Measurements from ENCODE around the gene PLN.

Gene PLN

DNA sequence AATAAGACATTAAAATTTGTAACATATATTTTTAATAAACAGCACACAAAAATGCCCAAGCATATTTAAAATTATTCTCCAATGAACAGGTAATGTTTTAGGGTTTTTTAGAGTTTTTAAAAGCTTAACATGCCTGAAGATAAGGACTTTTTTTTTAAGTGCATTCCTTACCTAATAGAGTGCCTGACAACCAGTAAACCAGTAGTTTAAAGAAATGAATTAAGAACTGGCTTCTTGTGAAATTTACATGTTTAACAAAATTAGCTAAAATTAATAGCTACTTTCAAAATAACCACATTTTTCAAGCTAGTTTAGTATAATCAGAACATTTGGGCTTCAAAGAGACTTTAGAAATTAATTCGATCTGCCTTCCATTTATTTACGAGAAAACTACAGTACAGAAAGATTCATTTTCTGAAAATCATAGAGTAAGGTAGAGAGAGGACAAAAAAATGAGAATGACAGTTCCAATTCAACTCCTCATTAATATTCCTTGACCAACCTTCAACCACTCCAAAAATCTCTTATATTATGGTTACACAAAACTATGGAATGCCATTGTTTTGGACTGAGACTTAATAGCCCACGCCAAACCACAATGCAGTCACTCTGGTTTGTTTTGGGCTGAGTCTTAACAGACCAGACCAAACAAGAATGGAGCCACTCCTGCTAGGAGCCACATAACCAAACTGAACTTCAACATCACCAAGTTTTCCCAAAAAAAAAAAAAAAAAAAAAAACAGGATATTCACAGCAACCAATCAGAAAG, 5.7 kb upstream of the PLN start:
- H3K9ac ChIP-seq (ENCODE audit: low read depth, low read length): no peak overlapping the region
- no peak overlapping the region for H3K4me2 ChIP-seq (ENCODE audit: low read length)
- no peaks in the 10 kb centered on the region for H3K36me3 ChIP-seq (ENCODE audit: insufficient read depth, low read length)
- H3K9me3 ChIP-seq (replicated peaks; ENCODE audit: low read length): no peaks in the 10 kb centered on the region
- H3K4me3 ChIP-seq (ENCODE audit: low read length): no peak overlapping the region
- peaks cover 10% of the 10 kb centered on the region for H3K4me1 ChIP-seq (ENCODE audit: control insufficient read depth, insufficient read depth, low read length)
- H3K27me3 ChIP-seq (ENCODE audit: control insufficient read depth, insufficient read depth, low read length): no peaks in the 10 kb centered on the region

DNA sequence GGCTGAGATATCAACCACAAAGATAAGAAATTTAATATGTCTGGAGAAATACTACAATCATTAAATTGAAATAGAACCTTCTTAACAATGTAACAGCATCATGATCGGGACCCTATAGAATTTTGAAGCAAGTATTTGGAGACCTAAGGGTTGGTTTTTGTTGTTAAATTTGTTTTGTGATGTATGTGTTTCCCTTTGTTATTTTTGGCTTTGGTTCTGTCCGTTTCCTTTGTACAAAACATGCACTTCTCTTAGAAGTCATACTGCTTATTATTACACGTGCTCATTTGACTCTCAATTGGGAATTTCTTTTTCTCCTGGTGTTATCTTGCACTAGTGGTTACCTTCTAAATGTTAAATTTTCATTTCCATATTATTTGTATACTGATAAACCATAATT, 4.0 kb upstream of the PLN start:
- no peaks in the 10 kb centered on the region for H3K36me3 ChIP-seq (ENCODE audit: insufficient read depth, low read length)
- no peak overlapping the region for H3K9ac ChIP-seq (ENCODE audit: low read depth, low read length)
- H3K4me2 ChIP-seq (ENCODE audit: low read length): no peak overlapping the region
- peaks cover 10% of the 10 kb centered on the region for H3K4me1 ChIP-seq (ENCODE audit: control insufficient read depth, insufficient read depth, low read length)
- no peaks in the 10 kb centered on the region for H3K9me3 ChIP-seq (replicated peaks; ENCODE audit: low read length)
- H3K4me3 ChIP-seq (ENCODE audit: low read length): no peak overlapping the region
- no peaks in the 10 kb centered on the region for H3K27me3 ChIP-seq (ENCODE audit: control insufficient read depth, insufficient read depth, low read length)

DNA sequence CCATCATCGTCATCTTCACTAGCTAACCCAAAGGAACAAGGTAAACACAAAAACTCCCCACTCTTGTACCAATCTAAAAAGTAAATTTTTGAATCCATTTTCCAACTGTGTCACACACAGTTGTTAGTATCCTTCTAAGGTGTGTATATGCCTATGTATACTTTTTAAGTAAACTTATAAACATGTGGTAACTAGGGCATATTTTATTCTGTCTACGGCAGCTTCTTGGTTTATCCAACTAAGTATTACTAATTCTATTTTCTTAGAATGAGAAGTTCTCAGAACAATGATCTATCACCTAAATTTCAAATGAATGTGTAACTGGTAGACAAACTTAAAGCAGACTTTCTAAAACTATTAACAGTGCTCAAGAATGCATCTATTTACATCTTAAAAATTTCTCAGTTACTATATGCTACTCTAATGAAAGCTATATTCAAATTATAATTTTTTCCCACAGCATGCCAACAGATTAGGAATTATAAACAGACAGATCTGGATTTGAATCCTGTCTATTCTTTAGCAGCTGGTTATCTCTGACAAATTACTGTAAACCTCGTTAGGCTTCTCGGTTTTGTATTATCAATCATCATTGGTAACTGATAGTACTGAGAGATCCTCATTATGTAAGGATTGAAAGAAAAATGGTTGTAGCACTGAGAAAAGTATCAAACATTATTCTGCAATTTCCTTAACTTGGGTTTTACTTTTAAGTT, 1.8 kb upstream of the PLN start:
- H3K9me3 ChIP-seq (replicated peaks; ENCODE audit: low read length): no peaks in the 10 kb centered on the region
- peaks cover 12% of the 10 kb centered on the region for H3K4me1 ChIP-seq (ENCODE audit: control insufficient read depth, insufficient read depth, low read length)
- H3K9ac ChIP-seq (ENCODE audit: low read depth, low read length): no peak overlapping the region
- no peaks in the 10 kb centered on the region for H3K27me3 ChIP-seq (ENCODE audit: control insufficient read depth, insufficient read depth, low read length)
- H3K36me3 ChIP-seq (ENCODE audit: insufficient read depth, low read length): no peaks in the 10 kb centered on the region
- H3K4me3 ChIP-seq (ENCODE audit: low read length): no peak overlapping the region
- H3K4me2 ChIP-seq (ENCODE audit: low read length): no peak overlapping the region

DNA sequence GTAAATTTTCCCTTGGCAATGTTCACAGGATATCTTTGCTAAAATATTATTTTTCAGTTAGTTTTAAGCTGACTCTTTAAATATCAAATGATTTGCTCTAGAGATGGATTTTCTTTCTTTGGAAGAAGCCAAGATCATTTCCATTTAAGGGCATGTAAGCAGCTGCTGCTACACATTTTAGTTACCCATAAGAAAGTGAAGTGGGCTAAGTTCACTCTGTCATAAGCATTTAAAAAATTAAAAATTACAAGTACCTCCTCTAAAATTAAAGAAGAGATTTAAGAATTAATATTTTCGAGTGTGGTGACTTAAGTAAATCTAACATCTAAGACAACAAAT, 1.2 kb upstream of the PLN start:
- no peak overlapping the region for H3K4me2 ChIP-seq (ENCODE audit: low read length)
- no peak overlapping the region for H3K4me3 ChIP-seq (ENCODE audit: low read length)
- no peaks in the 10 kb centered on the region for H3K36me3 ChIP-seq (ENCODE audit: insufficient read depth, low read length)
- H3K27me3 ChIP-seq (ENCODE audit: control insufficient read depth, insufficient read depth, low read length): no peaks in the 10 kb centered on the region
- H3K9me3 ChIP-seq (replicated peaks; ENCODE audit: low read length): no peaks in the 10 kb centered on the region
- H3K4me1 ChIP-seq (ENCODE audit: control insufficient read depth, insufficient read depth, low read length): peaks cover 17% of the 10 kb centered on the region
- no peak overlapping the region for H3K9ac ChIP-seq (ENCODE audit: low read depth, low read length)

DNA sequence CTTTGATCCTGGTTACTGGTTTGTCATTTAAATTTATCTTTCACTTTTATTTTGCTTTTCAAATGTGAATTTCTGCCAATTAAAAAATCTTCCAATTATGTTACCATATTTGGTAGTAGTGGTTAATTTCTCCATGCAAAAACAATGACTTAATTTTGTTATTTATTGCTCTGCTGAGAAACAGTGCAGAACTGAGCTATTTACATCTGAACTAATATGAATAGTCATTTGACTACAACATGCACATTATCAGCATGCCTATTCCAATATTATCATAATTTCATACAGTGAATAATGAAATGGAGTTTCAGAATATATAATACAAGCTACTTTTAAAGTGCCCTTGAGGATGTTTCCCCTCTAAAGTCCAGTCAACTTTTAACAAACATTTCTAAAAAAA, 517 bp downstream of the PLN start:
- Histone ChIP-seq H3K9me3 (replicated peaks; ENCODE audit: low read length) (no peaks in the 10 kb centered on the region), H3K9ac (ENCODE audit: low read depth, low read length) (no peak overlapping the region), H3K36me3 (ENCODE audit: insufficient read depth, low read length) (no peaks in the 10 kb centered on the region), H3K27me3 (ENCODE audit: control insufficient read depth, insufficient read depth, low read length) (no peaks in the 10 kb centered on the region), H3K4me2 (ENCODE audit: low read length) (no peak overlapping the region), H3K4me3 (ENCODE audit: low read length) (no peak overlapping the region), H3K4me1 (ENCODE audit: control insufficient read depth, insufficient read depth, low read length) (peaks cover 10% of the 10 kb centered on the region)

DNA sequence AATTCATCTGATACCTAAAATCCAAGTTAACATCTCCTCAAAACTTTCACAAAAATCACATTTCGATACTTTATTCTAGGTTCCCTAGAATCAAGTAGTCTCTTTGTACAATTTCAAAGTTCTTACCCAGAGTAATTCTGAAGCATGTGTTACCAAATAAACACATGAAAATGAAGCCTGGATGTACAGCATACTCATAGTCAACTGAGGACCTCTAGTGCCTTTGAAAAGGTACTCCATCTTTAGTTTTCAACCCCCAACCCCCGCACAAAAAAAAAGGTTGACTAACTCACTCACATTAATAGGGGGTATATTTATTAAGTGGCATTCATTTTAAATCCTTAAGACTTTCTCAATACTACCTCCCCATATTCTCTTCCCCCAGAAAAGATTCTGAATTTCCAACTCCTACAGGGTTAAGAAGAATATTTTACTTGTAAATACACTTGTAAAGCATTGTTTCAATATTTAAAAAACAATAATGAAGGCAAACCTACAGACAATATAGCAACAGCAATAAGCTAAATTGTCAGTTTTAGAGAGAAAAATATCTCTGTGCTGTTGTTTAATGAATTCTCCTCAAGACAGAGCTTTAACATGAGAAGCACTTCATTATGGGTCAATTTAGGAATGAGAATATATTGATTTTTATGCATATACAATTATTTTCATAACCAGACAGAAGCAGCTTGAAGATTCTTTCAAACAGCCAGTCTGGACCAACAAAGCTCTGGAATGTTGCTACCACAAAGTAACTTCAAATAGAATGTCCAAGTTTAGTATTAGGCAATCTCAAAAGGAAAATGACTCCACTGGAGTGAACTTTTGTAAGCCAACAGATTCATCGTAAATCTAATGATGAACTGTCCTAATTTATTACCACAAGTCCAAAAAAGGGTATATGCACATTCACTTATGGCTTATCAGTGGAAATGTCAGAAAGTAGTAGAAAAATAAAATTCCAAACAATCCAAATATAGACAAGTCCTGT, 3.3 kb downstream of the PLN start:
- Histone ChIP-seq H3K36me3 (ENCODE audit: insufficient read depth, low read length) (no peaks in the 10 kb centered on the region), H3K9me3 (replicated peaks; ENCODE audit: low read length) (no peaks in the 10 kb centered on the region), H3K4me2 (ENCODE audit: low read length) (peak overlapping the region; percentile 59), H3K4me1 (ENCODE audit: control insufficient read depth, insufficient read depth, low read length) (peaks cover 10% of the 10 kb centered on the region), H3K4me3 (ENCODE audit: low read length) (no peak overlapping the region), H3K27me3 (ENCODE audit: control insufficient read depth, insufficient read depth, low read length) (no peaks in the 10 kb centered on the region), H3K9ac (ENCODE audit: low read depth, low read length) (peak overlapping the region; percentile 54)

DNA sequence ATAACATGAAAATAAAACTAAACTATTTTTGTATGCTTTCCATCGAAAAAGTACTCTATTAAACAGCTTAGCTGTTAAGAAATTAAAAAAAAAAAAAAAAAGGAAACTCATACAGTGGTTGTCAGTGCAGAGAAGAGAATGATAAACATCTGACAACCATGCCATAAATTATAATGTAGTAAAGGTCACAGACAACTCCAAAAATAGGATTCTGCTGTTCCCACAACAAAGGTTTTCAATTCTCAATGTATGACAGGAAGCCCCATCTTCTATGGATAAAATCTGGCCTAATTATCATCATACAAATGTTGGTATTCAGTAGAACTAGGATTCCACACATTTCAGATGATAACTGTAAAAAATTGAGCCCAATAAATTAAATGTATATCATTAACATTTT, 5.0 kb downstream of the PLN start:
- no peaks in the 10 kb centered on the region for H3K9me3 ChIP-seq (replicated peaks; ENCODE audit: low read length)
- H3K4me1 ChIP-seq (ENCODE audit: control insufficient read depth, insufficient read depth, low read length): peaks cover 13% of the 10 kb centered on the region
- H3K36me3 ChIP-seq (ENCODE audit: insufficient read depth, low read length): no peaks in the 10 kb centered on the region
- no peak overlapping the region for H3K9ac ChIP-seq (ENCODE audit: low read depth, low read length)
- H3K27me3 ChIP-seq (ENCODE audit: control insufficient read depth, insufficient read depth, low read length): no peaks in the 10 kb centered on the region
- no peak overlapping the region for H3K4me2 ChIP-seq (ENCODE audit: low read length)
- H3K4me3 ChIP-seq (ENCODE audit: low read length): no peak overlapping the region

DNA sequence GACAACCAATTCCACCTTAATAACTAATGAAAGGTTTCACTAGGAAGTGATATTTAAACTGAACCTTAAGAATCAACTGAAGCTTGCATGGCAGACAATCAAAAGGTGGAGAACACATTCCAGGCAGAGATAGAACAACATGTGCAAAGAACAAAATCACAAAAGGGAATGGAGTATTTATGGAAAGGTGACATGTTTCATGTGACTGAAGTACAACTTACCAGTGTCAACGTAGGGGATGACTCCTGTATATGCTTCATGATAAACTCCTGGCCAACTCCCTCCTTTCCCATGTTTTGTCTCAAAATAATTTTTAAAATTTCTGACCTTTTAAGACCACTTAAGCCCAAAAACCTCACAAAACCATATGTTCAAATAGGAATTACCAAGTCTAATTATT, 6.6 kb downstream of the PLN start:
- no peaks in the 10 kb centered on the region for H3K27me3 ChIP-seq (ENCODE audit: control insufficient read depth, insufficient read depth, low read length)
- no peaks in the 10 kb centered on the region for H3K9me3 ChIP-seq (replicated peaks; ENCODE audit: low read length)
- H3K4me1 ChIP-seq (ENCODE audit: control insufficient read depth, insufficient read depth, low read length): peaks cover 21% of the 10 kb centered on the region
- H3K4me2 ChIP-seq (ENCODE audit: low read length): no peak overlapping the region
- H3K9ac ChIP-seq (ENCODE audit: low read depth, low read length): no peak overlapping the region
- H3K36me3 ChIP-seq (ENCODE audit: insufficient read depth, low read length): no peaks in the 10 kb centered on the region
- H3K4me3 ChIP-seq (ENCODE audit: low read length): no peak overlapping the region

DNA sequence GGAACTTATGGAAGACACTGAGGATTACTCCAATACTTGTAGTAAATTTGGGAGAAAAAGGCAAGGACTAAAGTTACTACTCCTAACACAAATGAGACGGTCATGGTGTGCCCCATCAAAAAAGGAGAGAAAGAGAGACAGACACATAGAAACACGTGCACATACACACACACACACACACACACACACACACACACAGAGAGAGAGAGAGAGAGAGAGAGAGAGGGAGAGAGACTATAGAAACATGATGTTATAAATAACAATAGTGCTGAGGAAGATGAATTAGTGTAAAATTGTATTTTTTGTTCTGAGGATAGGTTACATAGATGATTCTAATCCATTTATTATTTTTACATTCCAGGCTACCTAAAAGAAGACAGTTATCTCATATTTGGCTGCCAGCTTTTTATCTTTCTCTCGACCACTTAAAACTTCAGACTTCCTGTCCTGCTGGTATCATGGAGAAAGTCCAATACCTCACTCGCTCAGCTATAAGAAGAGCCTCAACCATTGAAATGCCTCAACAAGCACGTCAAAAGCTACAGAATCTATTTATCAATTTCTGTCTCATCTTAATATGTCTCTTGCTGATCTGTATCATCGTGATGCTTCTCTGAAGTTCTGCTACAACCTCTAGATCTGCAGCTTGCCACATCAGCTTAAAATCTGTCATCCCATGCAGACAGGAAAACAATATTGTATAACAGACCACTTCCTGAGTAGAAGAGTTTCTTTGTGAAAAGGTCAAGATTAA, 10.5 kb downstream of the PLN start:
- Histone ChIP-seq H3K36me3 (ENCODE audit: insufficient read depth, low read length) (no peaks in the 10 kb centered on the region), H3K9me3 (replicated peaks; ENCODE audit: low read length) (no peaks in the 10 kb centered on the region), H3K4me1 (ENCODE audit: control insufficient read depth, insufficient read depth, low read length) (peaks cover 20% of the 10 kb centered on the region), H3K27me3 (ENCODE audit: control insufficient read depth, insufficient read depth, low read length) (no peaks in the 10 kb centered on the region), H3K4me2 (ENCODE audit: low read length) (no peak overlapping the region), H3K9ac (ENCODE audit: low read depth, low read length) (no peak overlapping the region), H3K4me3 (ENCODE audit: low read length) (no peak overlapping the region)

DNA sequence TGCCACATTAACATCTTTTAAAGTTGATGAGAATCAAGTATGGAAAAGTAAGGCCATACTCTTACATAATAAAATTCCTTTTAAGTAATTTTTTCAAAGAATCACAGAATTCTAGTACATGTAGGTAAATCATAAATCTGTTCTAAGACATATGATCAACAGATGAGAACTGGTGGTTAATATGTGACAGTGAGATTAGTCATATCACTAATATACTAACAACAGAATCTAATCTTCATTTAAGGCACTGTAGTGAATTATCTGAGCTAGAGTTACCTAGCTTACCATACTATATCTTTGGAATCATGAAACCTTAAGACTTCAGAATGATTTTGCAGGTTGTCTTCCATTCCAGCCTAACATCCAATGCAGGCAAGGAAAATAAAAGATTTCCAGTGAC, 11.6 kb downstream of the PLN start:
- no peaks in the 10 kb centered on the region for H3K36me3 ChIP-seq (ENCODE audit: insufficient read depth, low read length)
- peaks cover 20% of the 10 kb centered on the region for H3K4me1 ChIP-seq (ENCODE audit: control insufficient read depth, insufficient read depth, low read length)
- H3K4me2 ChIP-seq (ENCODE audit: low read length): no peak overlapping the region
- no peaks in the 10 kb centered on the region for H3K27me3 ChIP-seq (ENCODE audit: control insufficient read depth, insufficient read depth, low read length)
- H3K9ac ChIP-seq (ENCODE audit: low read depth, low read length): no peak overlapping the region
- no peak overlapping the region for H3K4me3 ChIP-seq (ENCODE audit: low read length)
- H3K9me3 ChIP-seq (replicated peaks; ENCODE audit: low read length): no peaks in the 10 kb centered on the region

DNA sequence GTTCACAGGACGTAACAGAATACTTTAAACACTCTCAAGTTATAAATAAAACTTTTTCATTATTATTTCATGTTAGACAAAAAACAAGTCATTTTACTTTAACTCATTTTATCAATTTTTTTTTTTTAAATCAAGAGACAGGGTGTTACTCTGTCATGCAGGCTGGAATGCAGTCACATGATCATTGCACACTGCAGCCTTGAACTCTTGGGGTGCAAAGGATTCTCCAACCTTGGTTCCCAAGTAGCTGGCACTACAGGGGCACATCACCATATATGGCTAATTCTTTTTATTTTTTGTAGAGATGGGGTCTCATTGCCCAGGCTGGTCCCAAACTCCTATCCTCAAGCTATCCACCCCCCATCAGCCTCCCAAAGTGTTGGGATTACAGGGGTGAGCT, 14.2 kb downstream of the PLN start:
- H3K4me1 ChIP-seq (ENCODE audit: control insufficient read depth, insufficient read depth, low read length): peaks cover 17% of the 10 kb centered on the region

More for the DNA sequence above, 14.2 kb downstream of the PLN start:
- no peaks in the 10 kb centered on the region for H3K27me3 ChIP-seq (ENCODE audit: control insufficient read depth, insufficient read depth, low read length)
- H3K9ac ChIP-seq (ENCODE audit: low read depth, low read length): no peak overlapping the region
- no peaks in the 10 kb centered on the region for H3K9me3 ChIP-seq (replicated peaks; ENCODE audit: low read length)
- H3K36me3 ChIP-seq (ENCODE audit: insufficient read depth, low read length): peaks cover 6% of the 10 kb centered on the region
- no peak overlapping the region for H3K4me2 ChIP-seq (ENCODE audit: low read length)
- H3K4me3 ChIP-seq (ENCODE audit: low read length): no peak overlapping the region
